Measurements from ENCODE around the gene NT5C1A. TPM values are rescaled to one million over a fixed set of nuclear protein-coding genes. Genes with fewer than 3 reads are reported as not detected.

The NT5C1A gene
- total RNA-seq, 2 experiments from 2014 or later: 1.1 to 1.3 TPM

- H3K36me3 Mint-ChIP-seq (ENCODE audit: low read depth): no peaks in the 10 kb centered on the region
- POLR2A ChIA-PET: no interaction called here
- no peaks in the 10 kb centered on the region for H3K9me3 Mint-ChIP-seq
These were observed 8.3 kb downstream of the NT5C1A start for GRCh38 chr1:39663559-39663958.

GRCh38 chr1:39662861-39663260, 9.0 kb downstream of the NT5C1A start:
- Mint-ChIP-seq H3K4me3 (no peak overlapping the region), H3K9me3 (no peaks in the 10 kb centered on the region), H3K27me3 (peaks cover 1% of the 10 kb centered on the region), H3K4me1 (ENCODE audit: low read depth) (no peaks in the 10 kb centered on the region), H3K36me3 (ENCODE audit: low read depth) (no peaks in the 10 kb centered on the region), H3K27ac (no peak overlapping the region)
- CTCF ChIA-PET: no interaction called here
- Histone ChIP-seq H3K36me3 (ENCODE audit: insufficient read depth, low read length) (no peaks in the 10 kb centered on the region), H3K27me3 (ENCODE audit: control insufficient read depth in 1 of 2, insufficient read depth in 2 of 2, low read length in 2 of 2) (peaks cover 0 to 2% of the 10 kb centered on the region in 2 experiments), H3K9me3 (ENCODE audit: control insufficient read depth in 1 of 2, insufficient read depth in 1 of 2, low read length in 2 of 2) (no peaks in the 10 kb centered on the region), H3K4me1 (ENCODE audit: insufficient read depth, low read length) (peaks cover 2% of the 10 kb centered on the region), H3K4me3 (ENCODE audit: low read length) (no peak overlapping the region), H3K27ac (ENCODE audit: low read depth in 1 of 2, low read length in 2 of 2) (no peak overlapping the region)
- no peak for ATAC-seq (ENCODE audit: poor library complexity)
- POLR2A ChIA-PET: no interaction called here
- no peak for DNase-seq
- TF ChIP-seq CTCF (IDR thresholded peaks at IDR 0.05): no peak
- intact Hi-C loops (cut with DNase I, micrococcal nuclease): no loop called here

More at GRCh38 chr1:39663559-39663958, 8.3 kb downstream of the NT5C1A start:
- Mint-ChIP-seq H3K27me3 (peaks cover 8% of the 10 kb centered on the region), H3K27ac (no peak overlapping the region), H3K4me1 (ENCODE audit: low read depth) (no peaks in the 10 kb centered on the region), H3K4me3 (no peak overlapping the region)
- Histone ChIP-seq H3K4me1 (ENCODE audit: insufficient read depth, low read length) (no peaks in the 10 kb centered on the region), H3K9me3 (ENCODE audit: control insufficient read depth in 1 of 2, insufficient read depth in 1 of 2, low read length in 2 of 2) (no peaks in the 10 kb centered on the region), H3K4me3 (ENCODE audit: low read length) (no peak overlapping the region), H3K36me3 (ENCODE audit: insufficient read depth, low read length) (no peaks in the 10 kb centered on the region), H3K27me3 (ENCODE audit: control insufficient read depth in 1 of 2, insufficient read depth in 2 of 2, low read length in 2 of 2) (peaks cover 4 to 6% of the 10 kb centered on the region in 2 experiments), H3K27ac (ENCODE audit: low read depth in 1 of 2, low read length in 2 of 2) (no peak overlapping the region)
- no peak for ATAC-seq (ENCODE audit: poor library complexity)
- intact Hi-C loops (cut with DNase I, micrococcal nuclease): no loop called here
- DNase-seq: no peak
- CTCF ChIA-PET: no interaction called here
- no peak for TF ChIP-seq CTCF (IDR thresholded peaks at IDR 0.05)

DNA sequence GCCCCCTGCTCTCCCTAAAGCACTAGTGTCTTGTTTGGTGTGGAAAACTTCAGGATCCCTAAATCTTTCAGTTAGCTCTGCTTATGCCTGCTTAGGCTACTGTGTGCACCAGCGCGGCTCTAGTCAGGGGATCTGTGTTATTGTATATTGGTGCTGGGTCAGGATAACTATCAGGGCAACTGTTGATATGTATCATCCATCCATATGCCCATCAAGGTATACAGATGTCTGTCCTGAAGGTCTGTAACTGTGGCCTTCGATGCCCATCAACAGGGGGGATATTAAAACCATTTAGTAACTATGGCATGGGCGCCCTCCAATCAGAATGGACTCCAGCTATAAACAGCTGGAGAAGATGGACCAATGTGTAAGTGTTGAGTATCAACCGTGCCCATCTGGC, 12.4 kb downstream of the NT5C1A start:
- no peaks in the 10 kb centered on the region for H3K36me3 ChIP-seq (ENCODE audit: insufficient read depth, low read length)
- intact Hi-C loops (cut with DNase I, micrococcal nuclease): no loop called here
- ATAC-seq (ENCODE audit: poor library complexity): no peak
- no peak overlapping the region for H3K4me3 ChIP-seq (ENCODE audit: low read length)
- Mint-ChIP-seq H3K4me3 (no peak overlapping the region), H3K36me3 (ENCODE audit: low read depth) (no peaks in the 10 kb centered on the region), H3K4me1 (ENCODE audit: low read depth) (no peaks in the 10 kb centered on the region), H3K9me3 (no peaks in the 10 kb centered on the region), H3K27ac (no peak overlapping the region), H3K27me3 (no peaks in the 10 kb centered on the region)
- H3K9me3 ChIP-seq (ENCODE audit: control insufficient read depth in 1 of 2, insufficient read depth in 1 of 2, low read length in 2 of 2): no peaks in the 10 kb centered on the region
- H3K27ac ChIP-seq (ENCODE audit: low read depth in 1 of 2, low read length in 2 of 2): no peak overlapping the region
- peaks cover 0 to 1% of the 10 kb centered on the region in 2 experiments for H3K27me3 ChIP-seq (ENCODE audit: control insufficient read depth in 1 of 2, insufficient read depth in 2 of 2, low read length in 2 of 2)
- POLR2A ChIA-PET: no interaction called here
- peaks cover 4% of the 10 kb centered on the region for H3K4me1 ChIP-seq (ENCODE audit: insufficient read depth, low read length)
- no peak for TF ChIP-seq CTCF (IDR thresholded peaks at IDR 0.05)
- DNase-seq: no peak
- CTCF ChIA-PET: interaction anchor here (1.3 to 2.6 kb wide), 4 partner anchors 9 to 79 kb away, joined by 4 to 20 read pairs (median 6); partner anchors contain the start of gene PPIE
